WERI-Rb-1 (cell line): ENCODE measurements around the gene ENPP1.

Experiments
- DNase-seq: peaks from one replicate; pipeline ENCODE4 v3.0.0-alpha.2; 2020
- H3K27ac ChIP-seq: fragments of 250-450 bp; sonication (Bioruptor Pico); 2 replicates; pipeline ENCODE4 v1.5.1; 2020; ENCODE audit warnings: mild to moderate bottlenecking, moderate library complexity
- H3K27me3 ChIP-seq: fragments of 250-450 bp; sonication (Bioruptor Pico); 2 replicates; pipeline ENCODE4 v1.5.1; 2021; ENCODE audit warnings: mild to moderate bottlenecking, low read depth, moderate library complexity; ENCODE audit not compliant: insufficient read depth, severe bottlenecking
- H3K36me3 ChIP-seq: fragments of 250-450 bp; sonication (Bioruptor Pico); 2 replicates; pipeline ENCODE4 v1.5.1; 2020; ENCODE audit warnings: mild to moderate bottlenecking, moderate library complexity
- H3K4me3 ChIP-seq: 2 replicates; pipeline ENCODE4 v1.5.1; 2011; ENCODE audit warnings: low read depth, mild to moderate bottlenecking, control low read depth, low read length
- H3K9me3 ChIP-seq: fragments of 250-450 bp; sonication (Bioruptor Pico); 2 replicates; pipeline ENCODE4 v1.5.1; 2021; ENCODE audit warnings: mild to moderate bottlenecking, moderate library complexity; ENCODE audit not compliant: severe bottlenecking
- CTCF ChIP-seq: IDR thresholded peaks from 2 replicates; pipeline ENCODE4 v1.5.1; 2011; ENCODE audit warnings: low read depth, mild to moderate bottlenecking, control low read depth, inconsistent platforms, low read length

Gene ENPP1

GRCh38 chr6:131787079-131787478 lies 20.7 kb upstream of the ENPP1 start:
- Histone ChIP-seq H3K27me3 (peaks cover 3% of the 10 kb centered on the region), H3K4me3 (no peak overlapping the region), H3K36me3 (no peaks in the 10 kb centered on the region), H3K9me3 (no peaks in the 10 kb centered on the region), H3K27ac (no peak overlapping the region)
- no peak for TF ChIP-seq CTCF
- DNase-seq: no peak

GRCh38 chr6:131787766-131788712 lies 19.8 kb upstream of the ENPP1 start:
- Histone ChIP-seq H3K4me3 (no peak overlapping the region), H3K27ac (no peak overlapping the region), H3K27me3 (peaks cover 3% of the 10 kb centered on the region), H3K36me3 (no peaks in the 10 kb centered on the region), H3K9me3 (no peaks in the 10 kb centered on the region)
- DNase-seq: no peak
- no peak for TF ChIP-seq CTCF

- TF ChIP-seq CTCF: no peak
- Histone ChIP-seq H3K9me3 (no peaks in the 10 kb centered on the region), H3K36me3 (no peaks in the 10 kb centered on the region), H3K27me3 (peaks cover 3% of the 10 kb centered on the region), H3K27ac (no peak overlapping the region), H3K4me3 (no peak overlapping the region)
- DNase-seq: no peak
Observed at GRCh38 chr6:131789219-131789618, 18.6 kb upstream of the ENPP1 start.

GRCh38 chr6:131791476-131791875 lies 16.3 kb upstream of the ENPP1 start:
- Histone ChIP-seq H3K27ac (no peak overlapping the region), H3K9me3 (no peaks in the 10 kb centered on the region), H3K4me3 (no peak overlapping the region), H3K27me3 (peaks cover 3% of the 10 kb centered on the region), H3K36me3 (no peaks in the 10 kb centered on the region)
- no peak for DNase-seq
- no peak for TF ChIP-seq CTCF

- no peaks in the 10 kb centered on the region for H3K27me3 ChIP-seq
- H3K4me3 ChIP-seq: no peak overlapping the region
- H3K9me3 ChIP-seq: no peaks in the 10 kb centered on the region
- TF ChIP-seq CTCF: no peak
- no peaks in the 10 kb centered on the region for H3K36me3 ChIP-seq
- no peak for DNase-seq
- H3K27ac ChIP-seq: no peak overlapping the region
Observed at GRCh38 chr6:131792091-131792496, 15.7 kb upstream of the ENPP1 start.
